ENCODE data around the gene TTC14. TPM values are rescaled to one million over a fixed set of nuclear protein-coding genes. Genes with fewer than 3 reads are reported as not detected.

Gene TTC14
- total and polyA plus RNA-seq, 10 of the 15 experiments (the other 5 are each of a cell fraction or from before 2014, with no cell fraction given), result 14.0 to 81.5 (median 29.4) TPM

- TF ChIP-seq MLLT1 (IDR thresholded peaks at IDR 0.05) (peak; percentile 99), ZBED1 (IDR thresholded peaks at IDR 0.05; ENCODE audit: borderline replicate concordance) (peak; percentile 60; the same call in 1 of the 2 replicates), USF2 (IDR thresholded peaks at IDR 0.05; ENCODE audit: borderline replicate concordance, low read depth, low read length) (no peak), BCL3 (IDR thresholded peaks at IDR 0.05; ENCODE audit: borderline replicate concordance, insufficient read depth, low read depth, low read length, poor library complexity, severe bottlenecking) (no peak), LARP7 (IDR thresholded peaks at IDR 0.05) (peak; percentile 33; the same call in 1 of the 2 replicates), ETV6 (conservative IDR thresholded peaks at IDR 0.05 in 1 of 2, IDR thresholded peaks at IDR 0.05 in 1 of 2; ENCODE audit: borderline replicate concordance in 1 of 2, low read depth in 1 of 2) (peak; percentile 81 to 99; a peak in 3 of 4 replicates), PAX5 (IDR thresholded peaks at IDR 0.05; ENCODE audit: borderline replicate concordance, low read depth, low read length) (no peak), NBN (IDR thresholded peaks at IDR 0.05) (peak; percentile 72), GABPA (IDR thresholded peaks at IDR 0.05; ENCODE audit: low read depth) (peak; percentile 98), FOS (IDR thresholded peaks at IDR 0.05; ENCODE audit: borderline replicate concordance, extremely low read depth, insufficient read length) (no peak), TBL1XR1 (IDR thresholded peaks at IDR 0.05; ENCODE audit: low read depth, low read length) (peak; percentile 37; the same call in 1 of the 2 replicates), POU2F2 (IDR thresholded peaks at IDR 0.05; ENCODE audit: borderline replicate concordance, low read depth, low read length) (peak; percentile 54; the same call in 2 of the 3 replicates), PRDM15 (CRISPR knock-in tag; IDR thresholded peaks at IDR 0.05) (no peak), NFIC (IDR thresholded peaks at IDR 0.05; ENCODE audit: low read depth, low read length) (no peak; the same call in 1 of the 2 replicates), EP300 (IDR thresholded peaks at IDR 0.05; ENCODE audit: borderline replicate concordance in 1 of 2, control insufficient read depth in 1 of 2, low read depth in 2 of 2, low read length in 2 of 2) (no peak), EZH2 (IDR thresholded peaks at IDR 0.05; ENCODE audit: borderline replicate concordance, control insufficient read depth, low read depth, low read length) (no peak), ATF7 (IDR thresholded peaks at IDR 0.05; ENCODE audit: low read depth) (peak; percentile 69)
Observed at GRCh38 chr3:180601688-180602666, at the start of gene TTC14 (continued).
